HG03354 (cell line): Measurements from ENCODE around the gene GGTLC1.

ENCODE experiments used
- ATAC-seq: cut with Tn5 transposase; IDR thresholded peaks from one replicate; pipeline ENCODE4 v1.9.1; 2021; ENCODE audit warnings: mild to moderate bottlenecking; ENCODE audit not compliant: unreplicated experiment, poor library complexity, severe bottlenecking

Gene GGTLC1

DNA sequence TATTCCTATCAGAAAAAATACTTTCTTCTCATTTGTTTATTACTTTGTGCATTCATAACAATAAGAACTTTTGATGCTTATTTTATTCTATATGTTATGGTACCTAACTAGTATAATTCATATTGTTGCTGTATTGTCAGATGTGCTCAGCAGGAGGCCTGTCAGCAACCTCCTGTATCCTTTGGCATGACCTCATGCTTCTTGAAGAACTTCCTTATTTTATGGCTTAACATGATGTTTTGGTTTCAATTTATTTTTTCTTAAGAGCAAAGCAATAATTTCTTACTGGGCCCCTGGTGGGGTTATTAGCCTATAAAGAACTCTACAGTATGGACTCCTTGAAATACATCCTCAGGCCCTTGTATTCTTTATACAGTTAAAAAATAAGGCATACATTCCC, 17.3 kb downstream of the GGTLC1 start:
- no peak for ATAC-seq

- ATAC-seq = no peak
These were observed 18.5 kb downstream of the GGTLC1 start for GRCh38 chr20:23970049-23970448.

DNA sequence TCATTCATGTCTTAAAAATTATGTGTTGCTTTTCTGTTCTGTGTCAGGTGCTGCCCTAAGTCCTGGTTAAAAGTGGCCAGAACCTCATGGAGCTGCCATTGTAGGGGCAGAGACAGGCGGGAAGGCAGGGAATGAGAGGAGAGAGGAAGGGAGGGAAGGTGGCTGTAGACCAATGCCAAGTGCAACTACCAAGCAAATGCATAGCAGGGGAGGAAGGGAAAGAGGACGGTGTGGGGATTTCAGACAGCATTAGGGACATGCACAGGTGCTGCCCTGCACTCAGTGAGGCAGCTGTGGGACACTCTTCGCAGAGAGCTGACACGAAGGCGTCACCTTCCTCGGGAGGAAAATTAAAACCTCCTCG, 21.0 kb downstream of the GGTLC1 start:
- no peak for ATAC-seq

DNA sequence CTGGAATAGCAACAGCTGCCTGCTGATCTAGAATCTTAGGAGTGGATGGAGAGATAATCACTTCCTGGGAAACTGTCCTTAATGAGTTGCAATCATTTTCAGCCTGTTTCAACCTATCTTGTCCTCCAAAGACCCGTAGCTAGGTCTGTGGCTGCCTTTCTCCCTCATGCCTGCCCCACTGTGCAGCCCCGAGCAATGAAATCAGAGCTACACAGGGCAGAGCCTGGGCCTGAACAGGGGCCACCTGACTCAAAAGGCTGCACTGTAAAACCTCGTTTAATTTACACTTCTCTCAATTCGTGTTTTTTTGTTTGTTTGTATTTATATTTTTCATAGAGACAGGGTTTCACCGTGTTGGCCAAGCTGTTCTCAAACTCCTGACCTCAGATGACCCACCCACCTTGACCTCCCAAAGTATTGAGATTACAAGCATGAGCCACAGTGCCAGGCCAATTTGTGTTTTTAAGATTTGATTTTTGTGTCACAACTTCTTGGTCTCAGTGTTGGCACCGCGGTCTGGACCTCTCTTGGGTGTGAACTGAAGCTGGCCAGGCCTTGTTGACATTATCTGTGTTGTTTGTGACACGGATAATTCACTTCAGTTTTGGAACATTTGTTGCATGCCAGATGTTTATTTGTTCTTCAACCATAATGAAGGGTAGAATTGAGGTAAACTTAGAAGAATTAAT, 21.5 kb downstream of the GGTLC1 start:
- ATAC-seq = no peak

DNA sequence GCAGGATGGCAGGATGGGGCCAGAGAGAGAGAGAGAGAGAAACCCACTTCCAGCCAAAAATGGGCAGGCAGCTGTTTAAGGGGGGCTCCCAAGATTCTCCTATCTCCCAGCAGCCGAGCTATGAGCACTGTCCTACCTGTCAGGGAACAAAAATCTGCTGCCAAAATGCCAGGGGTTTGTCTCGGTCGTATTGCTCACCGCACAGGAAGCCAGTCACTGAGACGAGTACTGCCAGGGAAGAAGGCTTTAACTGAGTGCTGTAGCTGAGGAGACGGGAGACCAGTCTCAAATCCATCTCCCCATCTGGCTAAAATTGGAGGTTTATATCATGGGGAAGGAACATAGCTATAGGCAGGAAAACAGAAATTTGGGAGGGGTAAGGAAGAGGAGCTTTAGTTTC, 22.3 kb downstream of the GGTLC1 start:
- no peak for ATAC-seq

DNA sequence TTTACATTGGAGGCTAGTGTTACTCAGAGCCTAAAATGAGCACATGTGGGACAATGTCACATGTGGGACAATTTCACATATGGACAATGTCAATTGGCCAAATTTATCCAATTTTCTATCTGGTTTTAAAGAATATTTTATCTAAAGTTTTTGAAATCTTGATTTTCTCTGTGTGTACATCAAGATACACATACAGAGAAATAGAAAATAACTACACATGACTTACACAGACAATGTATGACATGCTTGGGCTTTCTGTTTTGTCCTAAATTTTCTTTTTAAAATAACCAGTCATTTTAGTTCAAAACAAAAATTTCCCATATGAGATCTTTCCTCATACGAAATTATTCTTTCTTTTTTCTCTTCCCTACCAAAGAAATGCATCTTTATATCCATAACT, 24.6 kb downstream of the GGTLC1 start:
- no peak for ATAC-seq

GRCh38 chr20:23962272-23962671, 26.3 kb downstream of the GGTLC1 start:
- ATAC-seq = no peak

DNA sequence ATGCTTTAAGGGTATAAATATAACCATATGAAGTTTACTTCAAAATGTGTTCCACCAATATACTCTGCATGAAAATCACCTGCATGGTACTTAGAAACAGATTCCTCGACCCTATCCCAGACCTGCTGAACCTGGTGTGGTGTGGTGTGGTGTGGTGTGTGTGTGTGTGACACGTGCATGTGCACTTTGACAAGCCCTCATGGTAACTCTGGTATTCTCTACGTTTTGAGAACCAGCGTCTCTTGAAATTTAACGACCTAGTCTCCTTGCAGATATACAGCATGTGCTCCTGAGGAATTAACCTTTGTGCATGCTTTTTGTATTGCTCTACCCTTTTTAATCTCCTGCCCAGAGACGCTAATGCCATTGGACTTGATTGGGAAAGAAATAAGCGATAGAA, 29.5 kb downstream of the GGTLC1 start:
- no peak for ATAC-seq

DNA sequence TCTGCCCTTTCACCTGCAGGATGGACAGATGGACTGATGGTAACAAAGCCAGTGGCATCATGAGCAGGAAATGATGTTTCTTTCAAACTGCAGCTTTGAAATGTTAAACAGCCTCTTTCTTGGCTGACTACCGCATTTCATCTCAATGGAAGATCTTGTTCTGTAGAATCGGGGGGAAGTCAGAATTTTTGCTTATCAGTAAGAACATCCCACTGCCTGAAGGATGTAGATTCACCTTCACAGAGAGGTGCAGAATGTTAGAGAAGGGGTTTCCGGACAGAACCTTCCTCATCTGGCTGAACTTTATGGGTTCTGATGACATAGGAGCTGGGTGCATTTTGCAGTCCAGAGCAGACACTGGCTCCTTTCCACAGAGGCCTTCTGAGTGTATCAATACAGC, 32.7 kb downstream of the GGTLC1 start:
- ATAC-seq = no peak

DNA sequence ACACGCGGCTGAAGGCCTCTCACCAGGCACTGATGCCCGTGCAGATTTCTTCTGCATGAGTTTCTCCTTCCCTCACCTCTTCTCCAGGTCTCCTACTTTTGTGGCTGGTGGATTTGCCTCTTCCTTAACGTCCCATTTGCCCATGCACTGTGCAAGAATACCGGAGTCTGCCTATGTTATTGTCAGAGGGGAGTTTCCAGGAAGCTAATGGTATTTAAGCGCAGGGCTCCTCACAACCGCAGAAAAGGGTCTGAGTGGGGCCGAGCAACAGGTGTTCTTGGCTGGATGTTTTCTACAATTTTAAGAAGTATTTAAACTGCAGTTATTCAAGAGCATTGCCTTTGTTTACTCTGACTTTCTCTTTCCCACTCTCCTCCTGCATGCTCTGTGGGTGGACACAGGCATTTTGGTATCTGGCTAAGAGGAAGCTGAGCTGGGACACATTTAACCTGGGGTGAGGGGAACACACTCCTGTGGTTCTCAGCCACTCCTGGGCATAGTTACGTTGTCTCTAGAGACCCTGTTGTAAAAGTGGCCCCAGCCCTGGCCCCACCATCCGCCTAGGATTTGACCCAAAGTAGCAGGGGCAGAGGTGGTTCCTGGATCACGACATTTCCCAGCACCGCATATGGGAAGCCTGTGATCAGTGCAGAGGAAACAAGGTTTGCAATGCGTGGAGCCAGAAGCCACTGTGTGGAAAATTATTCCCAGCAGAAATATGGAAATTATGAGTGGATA, 34.4 kb downstream of the GGTLC1 start:
- ATAC-seq = no peak

DNA sequence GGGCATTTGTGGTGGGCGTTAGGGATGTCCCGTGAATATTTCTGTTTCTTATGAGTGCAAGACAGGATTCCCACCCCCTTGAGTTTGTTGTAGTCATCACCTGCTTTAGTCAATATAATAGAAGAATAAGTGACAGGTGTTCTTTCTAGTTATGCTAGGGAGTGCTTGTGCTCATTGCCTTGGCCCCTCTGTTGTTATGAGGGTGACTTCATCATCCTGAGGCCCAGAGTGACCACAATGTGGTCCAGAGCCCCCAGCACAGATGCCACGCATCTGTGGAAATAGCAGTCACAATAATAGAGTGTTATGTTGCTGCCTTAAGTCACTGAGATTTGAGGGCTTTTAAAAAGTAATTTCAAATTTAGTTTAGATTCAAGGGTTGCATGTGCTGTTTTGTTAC, 42.4 kb downstream of the GGTLC1 start:
- ATAC-seq = no peak

- no peak for ATAC-seq
These were observed 45.3 kb downstream of the GGTLC1 start for GRCh38 chr20:23943304-23943703.

DNA sequence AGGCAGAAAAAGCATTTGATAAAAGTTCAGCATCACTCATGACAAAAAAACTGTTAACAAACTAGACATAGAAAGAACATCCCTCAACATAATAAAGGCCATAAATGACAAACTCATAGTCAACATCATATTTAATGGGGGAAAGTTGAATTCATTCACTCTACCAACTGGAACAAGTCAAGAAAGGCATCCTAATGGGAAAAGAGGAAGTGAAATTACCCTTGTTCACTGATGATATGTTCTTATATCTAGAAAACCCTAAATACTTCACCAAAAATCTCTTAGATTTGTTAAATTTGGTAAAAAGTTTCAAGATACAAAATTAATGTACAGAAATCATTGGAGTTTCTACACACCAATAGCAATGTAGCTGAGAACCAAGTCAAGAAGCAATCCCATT, 48.9 kb downstream of the GGTLC1 start:
- ATAC-seq = no peak

- ATAC-seq = no peak
These were observed 49.5 kb downstream of the GGTLC1 start for GRCh38 chr20:23939063-23939462.

GRCh38 chr20:23938118-23938438, 50.5 kb downstream of the GGTLC1 start:
- no peak for ATAC-seq

DNA sequence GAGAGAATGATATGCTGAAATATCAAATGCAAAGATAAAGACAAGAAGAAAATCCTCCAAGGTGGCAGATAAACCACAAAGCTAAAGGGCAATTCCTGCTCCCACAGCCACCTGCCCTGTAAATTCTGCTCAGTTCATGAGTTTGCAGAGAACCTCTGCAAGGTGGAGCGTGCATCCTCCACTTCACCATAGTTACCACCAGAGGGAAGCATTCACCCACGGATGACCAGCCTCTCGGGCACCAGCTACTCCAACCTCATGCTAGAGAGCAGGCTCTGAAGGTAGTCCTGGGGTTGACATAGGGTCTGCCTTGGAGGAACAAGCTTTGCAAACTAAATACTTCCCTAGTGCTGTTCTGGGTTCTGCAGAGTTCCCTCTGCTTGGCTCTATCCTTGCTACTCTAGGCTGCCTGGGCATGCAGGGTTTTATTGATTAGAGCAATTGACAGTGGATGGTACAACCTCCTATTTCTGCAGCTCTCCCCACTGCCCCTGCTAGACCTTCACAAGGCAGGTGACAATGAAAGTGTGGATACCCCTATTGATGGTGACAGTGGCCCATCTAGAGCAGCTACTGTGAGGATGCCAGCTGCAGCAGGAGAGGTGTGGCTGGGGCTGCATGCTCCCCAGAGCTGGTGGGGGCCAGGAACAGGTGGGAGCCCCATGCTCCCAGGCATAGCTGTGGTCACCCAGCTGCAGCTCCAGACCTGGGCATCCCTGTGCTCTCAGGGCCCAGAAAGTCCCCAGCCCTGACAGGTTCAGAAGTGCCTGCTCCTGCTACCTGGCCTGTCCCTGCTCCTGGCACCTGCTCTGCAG, 51.1 kb downstream of the GGTLC1 start:
- ATAC-seq = peak; percentile 89
